Suppressor macrophage (primary cell): ENCODE measurements around the gene NUBPL.
"Not testable (repeated sequence)": the region's sequence is repeated elsewhere in the genome, so short reads cannot be mapped to it uniquely, and the experiment has no call there.

ENCODE experiments used
- DNase-seq, 4 experiments: peaks; one replicate each; pipeline ENCODE4 v3.0.0-alpha.2; 2020 to 2022

Gene NUBPL

DNA sequence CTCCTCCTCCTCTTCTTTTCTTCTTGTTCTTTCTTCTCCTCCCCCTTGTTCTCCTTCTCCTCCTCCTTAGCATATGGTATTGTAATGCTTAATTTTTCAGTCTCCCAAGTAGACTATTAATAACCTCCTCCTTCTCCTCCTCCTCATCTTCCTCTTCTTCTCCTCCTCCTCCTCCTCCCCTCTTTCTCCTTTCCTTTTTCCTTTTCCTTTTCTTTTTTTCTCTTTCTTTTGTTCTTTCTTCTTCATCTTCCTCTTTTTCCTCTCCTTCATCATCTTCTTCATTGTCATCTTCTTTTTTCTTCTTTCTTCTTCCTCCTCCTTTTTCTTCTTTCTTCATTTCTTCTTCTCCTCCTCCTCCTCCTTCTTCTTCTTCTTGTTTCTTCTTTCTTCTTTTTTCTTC is 264.3 kb downstream of the NUBPL start:
- DNase-seq: no peak

DNA sequence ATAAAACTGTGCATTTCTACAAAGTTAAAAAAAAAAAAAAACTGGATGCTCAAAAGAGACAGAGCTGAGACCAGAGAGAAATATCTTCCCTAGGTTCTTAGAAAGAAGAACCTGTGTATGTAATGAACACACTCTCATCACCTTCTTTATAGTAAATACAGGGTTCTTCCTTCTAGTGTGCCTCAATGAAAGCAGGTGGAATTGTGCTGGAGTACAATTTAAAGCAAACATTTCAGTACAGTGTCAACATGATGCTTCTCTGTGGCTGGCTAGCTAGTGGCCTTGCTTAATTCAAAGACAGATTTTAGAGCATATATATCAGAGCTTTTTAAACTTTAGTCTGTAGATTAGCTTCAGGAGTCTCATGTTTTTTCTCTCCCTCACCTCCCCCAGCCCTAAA is 266.1 kb downstream of the NUBPL start:
- DNase-seq: no peak

DNA sequence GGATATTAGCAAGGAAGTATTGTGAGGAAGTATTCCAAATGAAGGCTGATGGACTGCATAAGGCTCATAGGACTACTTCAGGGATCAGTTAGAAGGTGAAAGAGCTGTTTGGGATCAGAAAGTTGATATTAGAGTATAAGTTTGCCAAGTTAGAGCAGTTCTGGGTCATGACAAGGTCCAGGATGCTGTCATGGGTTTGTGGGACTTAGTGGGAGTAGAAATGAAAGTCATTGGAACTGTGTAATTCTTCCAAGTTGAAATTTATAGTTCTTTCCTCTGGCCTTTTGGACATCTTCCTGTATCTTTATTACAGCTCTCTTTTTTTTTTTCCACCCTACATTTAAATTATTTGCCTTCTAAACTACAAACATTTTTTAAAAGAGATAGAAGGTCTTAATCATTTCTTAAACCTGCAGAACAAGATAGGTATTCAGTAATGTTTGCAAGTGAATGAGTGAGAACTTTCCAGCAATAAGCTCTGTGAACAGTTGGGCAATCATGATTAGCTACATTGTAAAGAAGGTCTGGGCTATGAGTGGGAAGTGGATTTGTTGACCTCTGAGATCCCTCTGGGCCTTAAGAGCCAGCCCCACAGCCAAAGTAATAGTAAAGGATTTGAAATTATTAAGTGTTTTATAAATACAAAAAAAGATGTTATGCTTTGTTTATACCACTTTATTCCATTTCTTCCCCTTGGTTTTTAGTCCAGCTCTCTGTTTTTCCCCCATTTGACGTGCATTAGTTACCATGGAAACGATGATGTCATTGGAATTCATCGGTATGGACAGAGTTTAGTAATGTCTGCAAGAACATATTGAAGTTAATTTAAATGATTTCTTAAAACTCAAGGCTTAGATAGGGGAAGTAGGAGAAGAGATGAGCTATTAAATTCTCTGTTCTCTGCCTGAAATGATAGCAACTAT is 268.0 kb downstream of the NUBPL start:
- DNase-seq: peak in 3 of 4 experiments; percentile 11 to 46 (median 45)

DNA sequence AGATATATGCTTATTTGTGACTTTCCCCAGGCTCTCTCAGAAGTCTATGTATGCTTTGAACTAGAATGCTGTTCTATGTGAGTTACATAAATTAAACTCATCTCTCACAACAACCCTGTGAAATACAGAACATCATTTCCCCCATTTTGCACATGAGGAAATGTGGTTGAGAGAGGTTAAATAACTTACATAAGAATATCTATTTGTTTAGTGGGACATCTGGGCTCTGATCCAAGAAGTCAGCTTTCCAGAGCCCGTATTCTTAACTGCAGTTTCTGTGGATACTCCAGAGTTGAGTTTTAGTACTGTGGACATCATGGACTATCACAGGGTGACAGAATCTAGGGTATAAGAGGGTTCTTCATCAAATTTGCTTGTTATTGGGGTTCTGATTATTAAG is 273.4 kb downstream of the NUBPL start:
- no peak for DNase-seq

DNA sequence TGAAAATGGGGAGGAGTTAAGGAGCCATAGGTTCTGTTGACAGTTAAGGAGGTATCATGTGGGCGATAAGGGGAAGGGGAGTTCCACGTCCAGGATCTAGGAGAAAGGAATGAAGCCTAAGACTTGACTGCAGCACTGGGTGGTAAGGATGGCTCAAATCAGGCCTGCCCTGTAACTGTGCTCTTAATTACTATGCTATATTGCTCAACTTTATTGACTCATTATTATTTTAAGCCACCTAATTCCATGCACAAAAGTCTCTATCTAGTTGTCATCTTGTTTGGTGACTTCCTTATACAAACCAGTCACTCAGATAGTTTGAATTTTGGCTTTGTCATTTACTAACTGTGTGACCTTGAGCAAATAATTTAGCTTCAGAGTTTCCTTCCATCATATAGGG is 273.8 kb downstream of the NUBPL start:
- DNase-seq: peak in 1 of 4 experiments; percentile 1

DNA sequence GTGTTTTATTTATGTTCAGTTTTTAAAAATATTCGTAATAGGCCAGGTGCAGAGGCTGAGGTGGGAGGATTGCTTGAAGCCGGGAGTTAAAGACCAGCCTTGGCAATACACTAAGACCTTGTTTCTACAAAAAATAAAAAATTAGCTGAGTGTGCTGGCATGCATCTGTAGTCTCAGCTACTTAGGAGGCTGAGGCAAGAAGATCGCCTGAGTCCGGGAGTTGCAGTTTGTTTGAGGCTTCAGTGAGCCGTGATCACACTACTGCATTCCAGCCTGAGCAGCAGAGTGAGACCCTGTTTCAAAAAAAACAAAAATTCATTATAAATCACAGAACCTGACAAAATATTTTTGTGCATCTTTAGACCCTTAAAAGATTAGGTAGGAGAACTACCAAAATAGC is 275.8 kb downstream of the NUBPL start:
- no peak for DNase-seq

DNA sequence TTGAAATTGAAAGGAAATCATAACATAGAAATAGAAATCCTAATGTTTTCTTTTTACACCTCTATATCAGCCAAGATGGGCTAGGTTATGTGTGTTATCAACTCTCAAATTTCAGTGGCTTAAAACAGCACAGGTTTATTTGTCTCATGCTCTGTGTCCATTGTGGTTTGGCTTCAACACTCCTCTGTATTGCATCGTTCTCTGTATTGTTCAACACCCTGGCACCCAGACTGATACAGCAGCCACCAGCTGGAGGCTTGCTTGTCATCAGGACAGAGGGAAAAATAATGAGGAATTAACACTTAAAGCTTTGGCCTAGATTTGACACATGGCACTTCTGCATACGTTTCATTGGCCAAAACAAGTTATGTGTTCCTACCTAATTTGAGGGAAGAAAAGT is 281.7 kb downstream of the NUBPL start:
- peak in 2 of 4 experiments; percentile 5 to 9 for DNase-seq

DNA sequence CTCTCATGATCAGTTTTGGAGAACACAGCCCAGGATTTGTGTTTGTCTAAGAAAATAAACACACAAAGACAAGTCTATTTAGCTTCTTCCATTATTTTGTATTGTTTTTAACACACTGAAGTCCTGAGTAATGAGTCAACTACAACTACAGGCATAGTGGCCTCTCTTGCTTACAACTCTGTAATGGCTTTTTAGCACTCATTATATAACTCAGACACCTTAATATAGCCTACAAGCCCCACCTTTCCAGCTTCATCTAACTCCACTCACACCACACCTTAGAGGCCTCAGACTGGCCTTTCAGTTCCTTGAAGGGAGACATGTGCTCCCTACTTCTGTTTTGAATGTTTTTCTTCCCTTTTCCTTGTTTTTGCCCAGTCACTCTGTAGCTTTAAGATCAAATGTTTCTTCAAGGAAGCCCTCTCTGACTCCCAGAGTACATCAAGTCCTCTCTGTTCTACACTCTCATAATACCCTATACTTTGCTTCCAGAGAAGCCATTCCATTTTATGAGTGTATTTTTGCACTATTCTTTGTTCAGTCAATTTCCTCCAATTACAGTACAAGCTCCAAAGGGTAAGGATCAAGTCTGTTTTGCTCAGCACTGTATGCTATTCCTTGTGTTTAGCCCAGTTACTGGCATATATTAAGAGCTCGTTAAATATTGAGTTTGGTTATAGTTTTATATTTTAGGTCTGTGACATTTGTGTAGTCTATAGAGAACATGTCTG is 282.3 kb downstream of the NUBPL start:
- peak in 3 of 4 experiments; percentile 5 to 36 (median 11) for DNase-seq

DNA sequence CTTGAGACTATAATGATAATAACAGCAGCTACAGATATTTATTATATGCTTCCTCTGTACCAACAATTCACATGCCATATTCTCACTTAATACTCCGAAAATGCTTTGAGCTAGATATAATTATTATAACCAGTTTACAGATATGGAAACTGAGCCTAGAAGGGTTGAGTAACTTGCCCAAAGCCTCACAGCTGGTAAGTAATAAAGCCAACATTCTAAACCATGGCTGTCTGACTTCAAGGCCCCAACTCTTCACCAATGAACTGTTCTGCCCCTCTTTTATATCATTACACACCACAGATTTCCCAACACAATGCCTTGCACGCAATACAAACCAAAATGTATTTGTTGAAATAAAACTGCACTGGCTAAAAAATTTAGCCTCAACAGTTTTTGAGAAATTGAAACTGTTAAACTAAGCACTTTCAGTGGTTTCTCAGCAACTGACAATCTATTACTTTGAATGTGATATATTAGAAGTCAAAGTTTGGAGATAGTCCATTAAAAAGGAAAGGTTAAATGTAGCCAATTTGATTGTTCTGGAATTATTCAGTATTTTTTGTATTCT is 293.4 kb downstream of the NUBPL start:
- no peak for DNase-seq

DNA sequence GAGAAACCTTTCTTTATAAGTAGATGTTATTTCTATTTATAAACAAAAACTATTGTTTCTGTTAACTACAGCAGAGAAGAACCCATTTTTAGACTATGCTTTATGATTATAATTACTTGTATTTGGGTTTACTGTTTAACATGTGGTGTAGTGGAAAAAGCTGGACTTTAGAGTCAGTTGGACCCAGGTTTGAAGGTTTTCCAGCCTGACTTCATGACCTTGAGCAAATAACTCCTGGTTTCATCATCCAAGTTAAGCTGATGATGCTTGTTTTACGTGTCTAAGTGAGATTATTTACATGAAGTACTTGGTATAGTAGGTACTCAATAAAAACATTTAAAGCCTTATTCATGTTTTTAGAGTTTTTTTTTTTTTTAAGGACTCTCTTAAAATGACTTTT is 294.1 kb downstream of the NUBPL start:
- no peak for DNase-seq

DNA sequence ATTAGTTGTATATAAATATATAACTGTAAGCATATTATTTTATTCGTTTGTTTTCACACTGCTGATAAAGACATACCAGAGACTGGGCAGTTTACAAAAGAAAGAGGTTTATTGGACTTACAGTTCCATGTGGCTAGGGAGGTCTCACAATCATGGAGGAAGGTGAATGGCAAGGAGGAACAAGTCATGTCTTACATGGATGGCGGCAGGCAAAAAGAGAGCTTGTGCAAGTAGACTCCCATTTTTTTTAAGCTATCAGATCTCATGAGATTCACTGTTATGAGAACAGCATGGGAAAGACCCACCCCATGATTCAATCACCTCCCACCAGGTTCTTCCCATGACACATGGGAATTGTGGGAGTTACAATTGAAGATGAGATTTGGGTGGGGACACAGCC is 294.8 kb downstream of the NUBPL start:
- not testable (repeated sequence) for DNase-seq

DNA sequence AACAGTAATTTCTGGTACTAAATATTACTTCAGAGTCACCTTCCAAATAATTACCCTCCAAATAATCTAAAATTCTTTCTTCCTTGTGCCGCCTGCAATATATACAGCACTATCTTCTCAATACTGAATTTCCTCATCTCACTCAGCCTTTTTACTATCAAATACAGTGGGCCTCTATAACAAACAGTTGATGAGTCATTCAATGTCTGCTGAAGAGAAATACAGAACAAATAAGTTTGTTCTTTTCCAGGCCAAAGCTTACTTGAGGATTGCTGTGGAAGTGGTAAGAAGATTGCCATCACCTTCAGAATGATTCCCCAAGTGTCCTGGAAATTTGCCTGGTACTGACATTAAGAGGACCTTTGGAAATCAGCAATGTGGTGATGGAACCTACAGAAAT is 297.7 kb downstream of the NUBPL start:
- DNase-seq: no peak

DNA sequence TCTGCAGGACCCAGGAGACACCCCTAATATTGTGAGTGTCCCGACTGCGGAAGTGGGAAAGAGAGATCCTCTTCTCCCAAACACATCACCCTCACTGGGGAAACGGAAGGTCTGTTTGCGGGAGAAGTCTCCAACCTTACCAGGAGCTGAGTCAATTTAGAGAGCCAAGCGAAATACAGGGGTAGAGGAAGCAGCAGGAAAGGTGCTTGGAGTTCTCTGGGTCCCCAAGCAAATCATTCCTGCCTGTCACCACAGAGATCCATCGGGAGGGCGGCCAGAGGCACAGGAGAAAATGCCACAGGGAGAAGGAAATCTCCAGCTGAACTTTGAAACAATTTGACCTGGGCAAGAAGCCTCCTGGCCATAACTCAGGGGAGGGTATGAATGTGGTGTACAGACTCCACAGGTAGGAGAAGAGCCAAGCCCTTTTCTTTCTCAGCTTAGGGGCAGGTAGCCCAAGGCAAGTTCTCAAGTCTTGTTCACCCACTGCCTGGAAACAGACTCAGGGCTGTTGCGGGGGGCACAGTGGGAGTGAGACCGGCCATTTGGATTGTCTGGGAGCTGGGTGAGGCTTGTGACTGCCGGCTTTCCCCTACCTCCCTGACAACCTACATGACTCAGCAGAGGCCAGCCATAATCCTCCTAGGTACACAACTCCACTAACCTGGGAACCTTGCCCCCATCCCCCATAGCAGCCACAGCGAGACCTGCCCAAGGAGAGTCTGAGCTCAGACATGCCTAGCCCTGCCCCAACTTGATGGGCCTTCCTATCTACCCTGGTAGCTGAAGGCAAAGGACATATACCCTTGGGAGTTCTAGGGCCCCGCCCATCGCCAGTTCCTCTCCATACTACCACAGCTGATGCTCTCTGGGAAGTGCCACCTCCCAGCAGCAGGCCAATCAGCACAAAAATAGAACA is 304.0 kb downstream of the NUBPL start:
- DNase-seq: no peak

DNA sequence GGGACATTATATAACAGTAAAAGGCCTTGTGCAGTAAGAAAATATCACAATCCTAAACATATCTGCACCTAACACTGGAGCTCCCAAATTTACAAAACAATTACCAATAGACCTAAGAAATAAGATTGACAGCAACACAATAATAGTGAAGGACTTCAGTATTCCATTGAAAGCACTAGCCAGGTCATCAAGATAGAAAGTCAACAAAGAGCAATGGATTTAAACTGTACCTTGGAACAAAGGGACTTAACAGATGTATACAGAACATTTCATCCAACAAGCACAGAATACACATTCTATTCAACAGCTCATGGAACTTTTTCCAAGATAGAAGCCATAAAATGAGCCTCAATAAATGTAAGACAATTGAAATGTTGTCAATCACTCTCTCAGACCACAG is 306.4 kb downstream of the NUBPL start:
- no peak for DNase-seq

DNA sequence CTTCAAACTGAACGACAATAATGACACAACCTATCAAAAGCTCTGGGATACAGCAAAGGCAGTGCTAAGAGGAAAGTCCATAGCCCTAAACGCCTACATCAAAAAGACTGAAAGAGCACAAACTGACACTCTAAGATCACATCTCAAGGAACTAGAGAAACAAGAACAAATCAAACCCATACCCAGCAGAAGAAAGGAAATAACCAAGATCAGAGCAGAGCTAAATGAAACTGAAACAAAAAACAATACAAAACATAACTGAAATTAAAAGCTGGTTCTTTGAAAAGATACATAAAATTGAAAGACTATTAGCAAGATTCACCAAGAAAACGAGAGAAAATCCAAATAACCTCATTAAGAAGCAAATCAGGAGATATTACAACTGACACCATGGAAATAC is 306.9 kb downstream of the NUBPL start:
- DNase-seq: not testable (repeated sequence)

DNA sequence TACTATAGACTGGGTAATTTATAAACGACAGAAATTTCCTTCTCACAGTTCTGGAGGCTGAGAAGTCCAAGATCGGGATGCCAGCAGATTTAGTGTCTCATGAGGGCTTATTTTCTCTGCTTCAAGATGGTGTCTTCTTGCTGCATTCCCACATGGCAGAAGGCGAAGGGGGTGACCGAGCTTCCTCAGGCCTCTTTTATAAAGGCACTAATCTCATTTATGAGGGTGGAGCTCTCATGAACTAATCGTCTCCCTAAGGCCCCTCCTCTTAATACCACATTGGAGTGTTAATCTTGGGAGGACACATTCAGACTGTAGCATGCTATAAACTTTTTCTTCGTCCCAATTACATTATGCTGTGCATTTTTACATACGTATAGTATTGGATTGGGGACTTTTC is 315.5 kb downstream of the NUBPL start:
- no peak for DNase-seq

DNA sequence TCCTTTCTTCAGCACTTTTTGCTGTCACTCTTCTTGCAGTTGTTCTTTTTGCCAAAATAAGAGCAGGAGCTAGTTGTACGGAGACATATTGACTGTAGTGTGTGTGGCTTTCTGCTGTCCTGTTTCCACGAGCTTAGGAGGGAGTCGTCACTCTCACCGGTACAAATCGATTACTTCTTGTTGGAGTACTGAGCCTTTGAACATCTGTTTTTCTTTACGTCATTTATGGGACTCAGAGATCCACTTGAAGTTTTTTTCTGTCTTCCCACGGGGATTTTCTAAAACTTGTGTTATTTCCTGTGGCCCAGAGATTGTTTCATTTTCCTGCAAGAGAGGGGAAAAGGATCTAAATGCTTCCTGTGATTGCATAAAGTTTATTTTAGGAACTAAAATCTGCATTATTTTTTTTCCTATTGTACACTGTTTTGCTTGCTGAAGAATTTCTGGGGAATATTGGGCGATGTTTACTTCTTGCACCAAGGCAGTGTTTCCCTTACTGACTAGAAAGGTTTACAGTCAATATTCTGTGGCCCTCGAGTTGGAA is 316.1 kb downstream of the NUBPL start:
- DNase-seq: peak in 2 of 4 experiments; percentile 19 to 35

DNA sequence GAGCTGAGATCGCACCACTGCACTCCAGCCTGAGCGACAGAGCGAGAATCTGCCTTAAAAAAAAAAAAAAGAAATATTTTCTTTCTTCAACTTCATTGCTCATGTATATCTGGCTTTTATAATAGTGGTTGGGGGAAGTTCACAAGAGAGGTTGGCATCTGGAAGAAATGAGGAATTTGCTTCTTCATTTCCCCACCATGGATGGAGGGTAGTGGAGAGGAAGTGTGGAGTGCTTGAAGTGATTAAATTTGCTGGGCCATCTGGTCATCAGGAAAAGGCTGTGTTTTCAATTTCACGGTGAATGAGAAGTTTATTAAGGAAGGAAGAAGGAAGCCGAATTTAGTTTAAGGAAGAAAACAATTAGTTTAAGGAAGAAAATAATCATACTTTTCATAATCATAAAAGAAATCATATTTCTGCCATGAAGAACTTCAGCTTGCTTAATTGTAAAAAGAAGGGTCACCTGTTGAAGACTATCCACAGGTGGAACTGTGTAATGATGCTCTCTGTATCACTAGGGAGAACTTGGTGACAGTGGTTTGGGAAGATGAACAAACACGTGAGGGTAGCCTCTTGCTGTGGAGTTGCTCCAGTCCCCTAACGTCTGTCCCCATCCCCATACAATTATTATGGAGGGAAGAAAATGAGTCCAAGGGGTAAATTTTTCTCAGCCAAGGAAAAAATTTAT is 318.6 kb downstream of the NUBPL start:
- DNase-seq: peak; percentile 17 to 59 (median 42)

DNA sequence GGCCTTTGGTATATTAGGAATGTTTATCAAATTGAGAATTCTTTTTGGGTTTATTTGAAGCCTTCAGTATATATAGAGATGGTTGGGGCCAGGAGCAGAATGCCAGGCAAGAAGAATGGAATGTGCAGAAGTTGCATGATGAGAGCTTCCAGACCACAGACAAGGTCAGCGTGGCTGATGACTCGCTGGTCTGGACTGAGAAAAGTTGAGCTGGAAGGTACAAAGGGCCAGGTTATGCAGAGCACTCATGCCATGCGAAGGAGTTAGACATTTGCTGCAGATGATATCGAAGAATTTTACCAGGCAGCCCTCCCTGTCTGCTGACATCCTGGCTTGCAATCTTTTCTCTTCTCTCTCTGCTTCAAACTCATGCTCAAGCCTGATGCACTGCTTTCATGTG is 319.7 kb downstream of the NUBPL start:
- DNase-seq: no peak

DNA sequence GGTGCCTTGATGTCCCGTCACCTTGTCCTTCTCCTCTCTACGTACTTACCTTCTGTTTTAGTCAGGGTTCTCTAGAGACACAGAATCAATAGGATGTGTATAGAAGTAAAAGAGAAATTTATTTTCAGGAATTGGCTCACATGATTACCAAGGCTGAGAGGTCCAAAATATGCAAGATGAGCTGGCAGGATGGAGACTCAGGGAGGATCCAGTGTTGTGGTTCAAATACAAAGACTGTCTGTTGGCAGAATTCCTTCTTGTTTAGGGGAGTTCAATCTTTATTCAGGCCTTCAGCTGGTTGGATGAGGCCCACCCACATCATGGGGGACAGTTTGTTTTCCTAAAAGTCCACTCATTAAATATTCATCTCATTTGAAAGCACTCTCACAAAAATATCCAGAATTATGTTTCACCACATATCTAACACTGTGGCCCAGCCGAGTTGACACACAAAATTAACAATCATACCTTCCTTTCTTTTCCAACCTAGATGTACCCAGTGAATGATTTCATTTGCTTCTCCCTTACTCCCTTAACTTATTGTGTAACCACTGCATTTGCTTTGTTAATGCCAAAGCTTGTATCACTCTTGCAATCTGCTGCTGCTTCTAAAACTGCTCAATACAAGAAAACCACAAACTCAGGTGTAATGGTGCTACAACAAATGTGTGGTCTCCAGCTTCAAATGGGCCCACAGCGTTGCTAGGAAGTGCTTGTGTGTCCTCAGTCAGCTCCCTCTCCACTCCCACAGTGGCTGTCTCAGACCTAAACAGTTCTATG is 320.5 kb downstream of the NUBPL start:
- DNase-seq: no peak

DNA sequence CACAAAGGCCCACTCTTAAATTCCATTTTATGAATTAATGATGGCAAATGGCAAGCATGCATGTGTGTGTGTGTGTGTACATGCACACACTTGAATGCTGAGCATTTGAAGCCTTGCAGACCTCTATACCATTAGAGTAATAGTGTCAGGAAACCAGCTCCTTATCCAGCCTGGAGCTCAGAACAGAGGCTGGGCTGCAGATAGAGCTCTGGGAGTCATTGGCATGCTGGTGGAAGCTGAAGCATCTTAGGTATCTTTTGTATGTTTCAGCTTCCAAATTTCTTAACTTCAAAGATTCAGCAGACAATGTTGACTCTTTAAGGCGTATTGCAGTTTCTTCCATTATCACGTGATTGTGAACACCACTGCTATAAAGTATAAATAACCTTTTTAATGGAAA is 323.0 kb downstream of the NUBPL start:
- DNase-seq: no peak
